CD4-positive, alpha-beta T cell treated with Interleukin-15 for 1 hour (primary cell): ENCODE measurements around the gene SMAD5.

Experiments used
- DNase-seq: peaks from one replicate; pipeline ENCODE4 v3.0.0-alpha.2; 2020

Gene SMAD5

DNA sequence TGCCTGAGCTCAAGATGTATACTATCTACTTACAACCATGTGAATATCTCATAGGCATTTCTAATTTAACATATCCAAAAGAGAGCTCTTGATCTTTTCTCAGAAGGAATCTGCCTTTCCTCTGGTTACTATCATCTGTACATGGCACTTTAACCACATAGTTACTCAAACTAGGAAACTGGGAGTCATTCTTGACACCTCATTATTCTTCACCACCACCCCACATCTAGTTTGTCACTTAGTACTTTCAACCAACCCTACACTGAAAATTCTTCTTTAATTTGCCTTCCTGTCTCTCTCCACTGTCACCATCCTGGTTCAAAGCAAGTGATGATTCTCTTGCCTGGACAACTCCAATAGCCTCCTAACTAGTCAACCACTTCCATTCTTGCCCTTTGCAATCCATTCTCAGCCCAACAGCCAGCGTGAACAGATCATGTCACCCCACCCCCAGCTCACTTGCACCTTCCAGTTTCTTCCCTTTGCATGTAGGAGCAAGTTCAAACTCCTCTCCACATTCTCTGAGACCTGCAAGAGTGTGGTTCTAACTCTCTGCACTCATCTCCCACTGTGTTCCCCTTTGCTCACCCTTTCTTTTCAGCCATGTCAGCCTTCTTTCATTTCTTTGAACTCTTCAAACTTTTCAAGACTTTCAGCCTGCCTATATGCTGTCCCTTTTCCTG lies 17.3 kb upstream of the SMAD5 start:
- no peak for DNase-seq

DNA sequence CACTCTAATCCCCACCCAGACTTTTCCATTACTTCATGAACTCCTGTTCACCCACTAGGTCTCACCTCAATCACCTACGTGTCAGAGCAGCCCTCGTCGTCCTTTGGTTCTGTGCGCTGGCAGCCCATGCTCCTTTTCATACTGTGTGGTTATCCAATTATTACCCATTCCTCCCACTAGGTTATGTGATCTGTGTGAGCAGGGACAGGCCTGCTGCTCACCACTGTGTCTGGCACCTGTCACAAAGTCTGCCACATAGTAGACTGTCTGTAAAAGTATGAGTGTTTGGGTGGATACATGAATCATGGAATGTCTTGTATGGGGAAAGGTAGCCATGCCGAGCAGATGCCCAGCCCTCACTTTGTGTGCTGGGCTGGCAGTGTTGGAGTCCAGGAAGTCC lies 12.1 kb upstream of the SMAD5 start:
- DNase-seq: no peak

DNA sequence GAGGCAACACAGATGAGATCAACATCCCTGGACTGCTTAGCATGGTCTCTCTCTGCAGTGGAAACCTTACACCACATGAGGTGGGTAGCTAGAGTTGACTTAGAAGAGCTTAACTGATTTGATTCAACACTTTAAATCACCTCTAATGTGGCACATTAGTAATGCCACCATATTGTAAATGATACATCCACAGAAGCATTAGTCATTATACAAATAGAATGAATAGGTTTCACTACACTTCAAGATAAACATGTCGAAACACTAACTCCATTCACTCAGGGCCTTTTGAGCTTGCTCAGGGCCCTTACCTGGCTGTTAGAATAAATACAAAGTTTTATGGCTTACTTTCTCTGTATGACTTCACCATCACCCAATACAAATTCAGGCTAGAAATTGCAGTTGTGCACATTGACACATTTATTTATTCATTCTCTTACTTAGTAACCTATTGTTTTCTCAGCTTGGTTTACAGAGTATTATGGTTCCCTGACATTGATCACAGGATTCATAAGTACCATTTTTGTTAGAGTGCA lies 9.3 kb upstream of the SMAD5 start:
- no peak for DNase-seq

DNA sequence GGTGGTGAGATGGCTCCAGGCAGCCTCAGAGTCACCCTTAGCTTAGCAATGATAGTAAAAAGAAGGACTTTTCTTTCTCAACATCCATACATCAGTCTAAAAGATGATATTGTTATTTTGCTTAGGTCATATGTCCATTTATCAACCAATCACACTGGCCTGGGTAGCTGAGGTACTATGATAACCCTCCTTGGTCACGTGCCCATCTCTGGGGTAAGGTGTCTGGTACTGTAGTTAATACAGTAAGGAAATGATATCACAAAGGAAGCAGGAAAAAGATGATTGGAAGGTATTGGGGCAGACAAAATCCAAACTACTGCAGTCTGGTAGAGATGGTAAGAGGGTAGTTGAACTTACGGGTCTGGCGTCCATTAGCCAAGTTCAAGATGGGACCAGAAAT lies 5.1 kb upstream of the SMAD5 start:
- no peak for DNase-seq

DNA sequence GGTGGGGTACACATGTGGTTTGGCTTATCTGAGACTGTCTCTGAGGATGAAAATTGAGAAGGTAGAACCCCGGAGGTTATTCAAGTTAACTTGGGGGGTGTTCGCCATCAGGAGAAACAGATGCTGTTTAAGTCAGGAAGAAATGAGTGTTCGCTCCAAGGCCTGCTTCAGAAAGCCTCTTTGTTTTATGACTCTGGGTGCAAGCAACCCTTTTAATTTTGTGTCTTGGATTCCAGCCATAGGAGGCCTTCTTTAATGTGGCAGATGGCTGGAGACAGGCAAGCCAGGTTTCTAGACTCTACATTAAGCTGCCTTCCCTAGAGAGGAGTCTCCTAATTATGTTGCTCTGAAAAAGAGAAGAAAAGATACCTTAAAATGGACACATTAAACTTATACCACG lies 4.2 kb upstream of the SMAD5 start:
- no peak for DNase-seq

DNA sequence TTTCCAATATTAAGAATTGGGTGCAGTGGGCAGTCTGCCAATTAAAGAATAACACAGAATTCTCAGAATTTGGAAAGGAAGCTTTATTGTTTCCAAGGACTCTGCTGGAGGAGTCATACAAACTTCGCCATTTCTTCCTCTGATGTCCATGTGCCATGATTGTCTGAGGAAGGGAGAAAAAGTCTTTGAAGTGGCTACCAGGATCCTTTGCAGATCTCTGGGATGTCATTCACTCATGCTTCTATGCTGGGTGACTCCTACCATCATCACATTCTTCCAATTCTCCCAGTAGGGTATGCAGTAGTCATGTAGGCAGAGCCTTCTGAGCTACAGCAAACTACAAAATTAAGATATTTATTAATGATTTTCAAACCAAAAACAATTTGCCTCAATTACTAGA lies 3.2 kb upstream of the SMAD5 start:
- no peak for DNase-seq

DNA sequence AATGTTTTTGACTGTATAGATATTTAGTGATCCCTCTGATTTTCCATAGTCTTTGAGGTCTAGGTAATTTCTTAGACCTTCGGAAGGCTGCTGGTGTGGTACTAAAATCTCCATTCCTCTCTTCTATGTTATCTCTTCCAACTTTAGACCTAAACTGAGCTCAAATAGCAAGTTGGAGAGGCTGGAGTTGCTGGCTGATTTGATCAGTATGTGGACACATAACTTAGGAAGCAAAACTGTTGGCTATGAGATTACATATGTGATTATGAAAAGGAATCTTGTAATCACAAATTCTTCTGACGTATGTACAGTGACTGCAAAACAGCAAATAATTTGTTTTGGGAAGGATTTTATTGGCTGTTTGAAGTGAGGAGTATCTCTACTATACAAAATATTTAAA lies 2.1 kb upstream of the SMAD5 start:
- no peak for DNase-seq

DNA sequence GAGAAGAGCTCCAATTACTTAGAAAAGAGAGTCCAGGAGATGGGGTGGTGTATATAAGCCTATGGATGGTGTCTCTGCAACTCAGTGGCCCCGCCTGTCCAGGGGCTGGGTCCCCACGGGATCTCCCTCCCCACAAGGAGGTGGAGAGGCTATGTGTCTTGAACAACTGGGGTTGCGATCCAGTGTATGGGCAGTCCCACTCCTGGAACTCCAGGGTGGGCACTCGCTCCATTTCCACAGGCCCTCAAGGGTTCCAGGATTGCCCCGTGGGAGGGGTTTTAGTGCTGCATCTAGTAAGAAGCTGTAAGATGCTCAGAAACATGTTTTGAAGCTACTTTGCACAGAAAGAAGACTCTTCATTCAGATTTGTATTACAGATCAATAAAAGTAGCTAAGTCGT lies 558 bp upstream of the SMAD5 start:
- no peak for DNase-seq

DNA sequence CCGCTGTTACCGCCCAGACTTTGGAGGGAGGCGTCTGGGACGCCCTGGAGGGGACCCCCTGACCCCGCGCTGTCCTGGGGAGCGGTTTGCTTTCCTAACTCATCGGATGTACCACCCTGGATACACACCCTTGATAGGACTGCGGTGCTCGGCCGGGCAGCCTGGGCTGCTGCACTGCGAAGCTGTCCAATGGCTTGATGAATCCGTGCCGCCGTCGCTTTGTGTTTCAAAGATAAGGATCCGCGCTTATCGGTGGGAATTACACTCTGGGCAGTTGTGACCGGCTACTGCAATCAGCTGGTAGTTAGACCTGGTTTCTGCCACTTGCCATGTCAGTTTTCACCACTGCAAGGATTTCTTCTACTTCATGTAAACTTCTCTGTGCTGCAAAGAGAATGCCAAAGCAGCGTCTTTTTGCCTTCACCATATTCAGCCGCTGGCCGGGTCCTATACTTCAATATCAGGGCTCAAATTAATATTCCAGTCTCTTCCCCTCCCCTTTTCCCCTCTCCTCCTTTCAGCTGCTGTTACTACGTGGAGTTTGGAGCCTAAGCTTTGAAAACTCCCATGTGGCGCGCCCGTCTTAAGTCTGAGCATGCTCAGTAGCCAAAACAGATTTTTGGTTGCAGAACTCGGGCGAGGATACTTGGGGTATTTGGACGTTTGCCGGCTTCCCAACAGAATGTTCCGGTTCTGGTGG lies 727 bp downstream of the SMAD5 start:
- no peak for DNase-seq

DNA sequence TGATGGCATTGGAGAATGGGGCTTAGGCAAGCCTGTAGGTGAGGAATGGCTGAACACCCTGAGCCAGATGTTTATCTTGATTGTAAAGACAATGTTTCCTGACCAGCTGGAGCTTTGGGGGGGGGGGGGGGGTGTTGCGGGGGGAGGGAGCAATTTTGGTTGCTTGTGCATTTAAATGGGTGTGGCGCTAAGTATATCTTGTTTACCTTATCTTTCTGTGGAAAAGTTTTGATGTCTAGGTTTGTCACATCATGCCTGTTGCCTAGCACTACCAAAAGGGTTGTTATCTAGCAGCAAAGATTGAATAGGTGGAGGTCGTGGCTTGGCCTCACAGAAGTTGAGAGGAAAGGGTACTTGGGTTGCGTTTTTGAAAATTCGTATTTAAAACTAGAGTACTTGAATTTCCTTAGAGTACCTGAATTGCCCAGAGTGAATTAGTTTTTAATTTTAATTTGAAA lies 1.3 kb downstream of the SMAD5 start:
- DNase-seq: no peak

DNA sequence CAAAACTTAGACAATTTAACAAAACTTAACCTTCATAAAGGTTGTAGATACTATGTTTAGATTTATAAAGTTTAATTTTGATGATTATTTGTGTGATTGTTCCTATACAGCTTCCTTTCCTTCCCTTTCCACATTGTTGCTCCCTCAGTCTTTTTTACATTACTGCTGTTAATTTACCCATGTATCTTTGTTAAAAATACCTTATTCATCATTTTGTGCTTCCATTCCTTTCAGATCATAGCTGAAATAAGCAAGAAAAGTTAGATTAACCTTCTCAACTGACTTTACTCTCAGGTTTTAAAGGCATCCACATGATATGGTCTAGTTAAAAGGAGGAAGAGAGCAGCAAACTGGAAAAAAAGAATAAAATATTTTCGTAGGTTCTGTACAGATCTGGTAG lies 2.0 kb downstream of the SMAD5 start:
- no peak for DNase-seq

DNA sequence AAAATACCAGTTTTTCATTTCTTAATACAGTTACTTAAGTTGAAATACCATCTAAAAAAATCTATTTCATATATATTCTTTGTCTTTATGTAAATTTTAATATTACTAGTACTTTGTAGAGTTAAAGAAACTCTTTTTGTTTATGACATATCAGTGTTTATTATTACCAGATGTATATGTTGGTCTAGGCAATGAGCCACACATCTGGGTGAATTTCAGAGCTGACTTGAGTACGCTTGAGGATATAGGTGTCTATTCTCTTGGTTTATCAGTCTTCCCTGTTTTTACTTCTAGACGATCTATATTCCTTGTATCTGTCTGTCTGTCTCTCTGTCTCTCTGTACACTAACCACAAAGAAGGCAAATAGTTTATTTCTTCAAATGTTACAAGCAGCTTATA lies 2.9 kb downstream of the SMAD5 start:
- no peak for DNase-seq

DNA sequence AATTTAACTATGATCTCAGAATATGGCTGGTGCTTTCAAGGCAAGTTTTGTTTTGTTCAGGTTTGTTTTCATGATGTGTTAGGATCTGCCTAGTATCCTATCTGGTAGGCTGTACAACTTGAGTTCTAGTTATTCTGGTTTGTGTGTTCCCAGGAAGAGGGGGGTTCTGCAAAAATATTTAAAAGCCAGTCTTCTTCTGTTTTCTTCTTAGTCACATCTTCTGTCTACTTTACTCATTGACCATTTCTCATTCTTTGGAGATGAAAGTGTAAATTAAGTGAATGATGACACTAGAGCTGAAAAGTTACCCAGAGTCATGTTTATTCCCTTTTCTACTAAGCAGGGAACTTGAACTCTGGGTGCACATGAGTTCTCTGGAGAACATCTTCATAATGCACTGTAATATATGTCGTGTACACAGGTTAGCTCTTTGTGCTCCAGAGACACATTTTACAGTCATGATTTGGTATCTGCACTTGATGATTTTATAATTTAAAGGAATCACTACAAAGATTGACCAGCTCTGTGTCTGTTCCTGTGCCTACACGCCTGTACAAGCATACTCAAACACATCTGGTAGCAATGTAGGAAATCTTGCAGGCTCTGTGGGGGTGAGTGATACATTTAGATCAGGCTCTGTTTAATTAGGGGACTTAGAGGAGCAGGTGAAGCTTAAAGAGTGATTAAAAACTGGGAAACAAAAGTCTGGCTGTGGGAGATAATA lies 5.0 kb downstream of the SMAD5 start:
- no peak for DNase-seq

DNA sequence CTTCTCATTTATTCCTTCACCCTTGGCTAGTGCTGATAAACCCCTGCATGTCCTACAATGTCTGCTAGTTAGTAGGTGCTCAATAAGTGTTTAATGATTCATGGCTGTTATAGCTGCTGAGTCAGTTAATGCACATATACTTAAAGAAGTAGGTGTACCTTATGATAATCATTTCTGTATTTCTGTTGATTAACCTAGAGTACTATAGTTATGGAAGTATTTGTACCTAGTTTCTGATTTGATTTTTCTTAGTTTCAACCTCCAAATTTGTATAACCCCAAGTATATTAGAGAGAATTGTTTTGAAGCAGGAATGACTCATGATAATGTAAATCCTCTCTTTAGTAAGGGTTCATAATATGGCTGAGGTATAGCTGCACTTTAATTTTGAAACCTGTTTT lies 8.9 kb downstream of the SMAD5 start:
- DNase-seq: no peak

DNA sequence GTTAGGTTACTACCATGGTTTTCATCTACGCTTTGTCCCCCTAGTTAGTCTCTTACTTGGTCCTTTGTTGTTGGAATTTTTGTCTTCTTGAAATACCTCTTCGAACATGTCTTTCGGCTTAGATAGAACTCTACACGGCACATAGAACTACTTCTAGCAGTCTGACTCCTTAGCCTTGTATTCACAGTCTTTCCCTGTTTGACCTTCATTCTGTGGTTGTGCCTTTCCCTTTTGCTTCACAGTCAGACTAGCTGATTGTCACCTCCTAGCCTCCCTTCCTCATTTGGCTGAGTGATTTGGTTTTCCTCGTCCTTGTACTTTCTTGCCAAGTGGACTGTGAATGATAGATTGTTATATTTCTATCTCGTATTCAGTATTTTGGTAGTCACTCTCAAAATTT lies 10.7 kb downstream of the SMAD5 start:
- no peak for DNase-seq

DNA sequence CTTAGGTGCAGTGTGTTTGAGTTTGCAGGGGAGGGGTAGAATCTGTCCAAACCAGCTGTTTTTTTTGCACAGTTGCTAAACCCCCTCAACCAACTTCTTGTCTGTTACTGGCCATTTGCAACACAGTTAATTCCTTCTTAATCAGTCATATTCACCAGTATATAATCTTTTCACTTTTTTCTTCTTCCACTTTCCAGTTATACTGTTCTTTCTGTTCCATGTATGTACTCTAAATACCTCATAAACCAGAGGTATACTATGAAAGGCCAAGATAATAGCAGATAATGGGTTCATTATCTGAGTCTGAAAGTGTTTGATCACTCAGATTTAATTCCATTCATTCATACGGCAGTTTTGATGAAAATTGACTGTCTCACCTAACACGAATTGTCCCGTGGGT lies 11.1 kb downstream of the SMAD5 start:
- no peak for DNase-seq

DNA sequence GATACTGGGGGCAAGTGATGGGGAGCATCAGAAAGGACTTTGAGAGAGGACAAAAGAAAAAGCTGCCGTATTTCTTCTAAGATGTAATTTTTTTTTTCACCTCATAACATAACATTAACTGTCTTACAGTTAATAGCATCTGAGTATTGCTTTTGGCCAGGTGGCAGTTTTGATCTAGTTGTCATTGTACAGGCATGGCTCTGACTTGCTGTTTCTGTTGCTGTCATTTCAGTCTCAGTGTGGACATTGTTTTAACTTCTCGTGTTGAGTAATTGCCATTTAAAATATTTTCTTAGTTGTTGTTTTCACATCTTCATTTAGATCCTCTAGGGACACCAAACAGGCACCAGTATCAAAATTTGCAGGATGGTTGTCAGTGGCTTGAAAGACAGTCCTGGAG lies 12.4 kb downstream of the SMAD5 start:
- DNase-seq: no peak

DNA sequence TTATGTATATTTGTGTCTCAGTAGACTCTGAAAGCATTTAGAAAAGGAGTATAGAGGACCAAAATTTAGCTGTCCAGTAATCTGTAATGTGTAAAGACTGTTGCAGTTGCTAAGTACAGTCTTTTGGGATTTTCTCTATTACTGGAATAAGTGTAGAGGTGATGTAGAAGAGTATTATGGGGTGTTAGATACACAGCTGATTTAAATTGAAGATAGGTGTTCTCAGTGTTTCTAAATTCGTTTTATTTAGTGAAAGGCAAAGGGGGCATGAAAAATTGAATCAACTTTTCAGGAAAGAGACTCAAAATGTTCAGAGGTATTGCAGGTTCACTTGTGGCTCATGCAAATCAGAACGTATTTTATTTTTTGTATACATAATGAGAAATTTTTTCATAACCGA lies 13.6 kb downstream of the SMAD5 start:
- no peak for DNase-seq

DNA sequence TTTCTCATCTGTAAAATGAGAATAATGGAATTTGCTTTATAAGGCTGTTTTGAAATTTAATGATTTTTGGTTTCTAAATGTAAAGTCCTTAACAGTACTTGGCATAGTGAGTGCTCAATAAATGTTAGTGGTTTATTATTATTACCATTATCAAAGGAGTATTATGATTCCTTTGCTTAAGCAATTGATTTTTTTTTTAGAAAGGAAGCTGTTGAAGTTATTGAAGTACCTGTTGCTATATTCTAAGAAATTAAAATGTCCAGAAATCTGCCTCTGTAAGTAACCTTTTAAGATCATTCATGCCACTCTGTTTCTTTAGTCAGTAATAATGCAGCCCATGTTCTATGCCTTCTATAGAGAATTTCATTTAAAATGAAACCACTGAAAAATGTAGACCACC lies 15.0 kb downstream of the SMAD5 start:
- no peak for DNase-seq

DNA sequence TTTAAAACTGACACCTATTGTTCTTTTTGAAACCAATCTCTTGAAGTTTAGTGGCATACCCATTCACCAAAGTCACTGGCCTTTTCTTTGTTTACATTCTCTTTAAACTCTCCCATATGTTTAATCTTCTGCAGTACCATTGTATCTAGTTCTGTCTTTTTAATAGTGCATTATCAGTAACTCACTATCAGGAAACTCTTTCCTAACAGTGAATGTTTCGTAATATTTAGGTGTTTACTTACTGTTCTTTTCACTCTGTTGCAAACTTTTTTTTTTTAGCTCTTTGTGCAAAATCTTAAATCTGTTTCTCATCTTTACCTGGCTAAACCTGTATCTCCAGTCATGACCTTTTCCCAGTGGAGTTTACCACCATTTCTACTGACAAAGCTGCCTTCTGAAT lies 17.2 kb downstream of the SMAD5 start:
- no peak for DNase-seq

DNA sequence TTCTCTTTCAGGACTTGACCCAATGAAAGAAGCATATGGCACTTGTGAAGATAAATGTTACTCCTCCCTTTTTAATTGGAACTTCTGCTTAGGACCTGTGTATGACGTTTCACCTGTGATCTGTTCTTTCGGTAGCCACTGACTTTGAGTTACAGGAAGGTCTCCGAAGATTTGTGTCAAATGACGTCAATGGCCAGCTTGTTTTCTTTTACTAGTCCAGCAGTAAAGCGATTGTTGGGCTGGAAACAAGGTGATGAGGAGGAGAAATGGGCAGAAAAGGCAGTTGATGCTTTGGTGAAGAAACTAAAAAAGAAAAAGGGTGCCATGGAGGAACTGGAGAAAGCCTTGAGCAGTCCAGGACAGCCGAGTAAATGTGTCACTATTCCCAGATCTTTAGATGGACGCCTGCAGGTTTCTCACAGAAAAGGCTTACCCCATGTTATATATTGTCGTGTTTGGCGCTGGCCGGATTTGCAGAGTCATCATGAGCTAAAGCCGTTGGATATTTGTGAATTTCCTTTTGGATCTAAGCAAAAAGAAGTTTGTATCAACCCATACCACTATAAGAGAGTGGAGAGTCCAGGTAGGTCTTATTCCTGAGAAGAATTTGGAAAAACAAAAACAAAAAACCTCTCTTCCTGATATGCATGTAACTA lies 21.1 kb downstream of the SMAD5 start:
- no peak for DNase-seq

DNA sequence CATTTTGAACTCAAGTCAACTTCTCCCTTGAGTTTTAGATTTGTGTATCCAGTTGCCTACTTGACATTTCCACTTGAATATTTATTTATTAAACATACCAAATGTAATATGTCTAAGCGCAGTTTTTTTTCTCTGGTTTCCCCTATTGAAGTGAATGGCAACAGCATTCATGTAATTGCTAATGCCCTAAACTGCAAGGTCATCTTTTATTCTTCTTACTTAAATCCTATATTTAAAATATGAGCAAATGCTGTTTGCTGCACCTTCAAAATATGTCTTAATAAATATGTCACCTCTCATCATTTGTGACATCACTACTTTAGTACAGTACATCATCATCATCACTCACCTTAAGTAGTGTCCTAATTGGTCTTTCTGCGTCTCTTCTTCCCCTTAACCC lies 22.4 kb downstream of the SMAD5 start:
- no peak for DNase-seq

DNA sequence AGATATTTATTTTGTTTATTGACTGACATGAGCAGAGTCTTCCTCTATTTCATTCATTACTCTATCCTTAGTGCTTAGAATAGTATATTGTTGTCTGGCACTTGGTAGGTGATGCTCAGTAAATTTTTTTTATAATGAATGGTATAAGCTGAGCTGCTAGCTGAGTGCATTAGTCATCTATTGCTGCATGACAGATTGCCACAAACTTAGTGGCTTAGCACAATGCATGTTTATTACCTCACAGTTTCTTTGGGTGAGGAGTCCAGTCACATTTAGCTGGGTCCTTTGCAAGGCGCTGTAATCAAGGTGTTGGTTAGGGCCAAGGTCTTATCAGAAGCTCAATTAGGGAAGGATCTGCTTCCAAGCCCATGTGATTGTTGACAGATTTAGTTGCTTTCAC lies 23.1 kb downstream of the SMAD5 start:
- DNase-seq: no peak

DNA sequence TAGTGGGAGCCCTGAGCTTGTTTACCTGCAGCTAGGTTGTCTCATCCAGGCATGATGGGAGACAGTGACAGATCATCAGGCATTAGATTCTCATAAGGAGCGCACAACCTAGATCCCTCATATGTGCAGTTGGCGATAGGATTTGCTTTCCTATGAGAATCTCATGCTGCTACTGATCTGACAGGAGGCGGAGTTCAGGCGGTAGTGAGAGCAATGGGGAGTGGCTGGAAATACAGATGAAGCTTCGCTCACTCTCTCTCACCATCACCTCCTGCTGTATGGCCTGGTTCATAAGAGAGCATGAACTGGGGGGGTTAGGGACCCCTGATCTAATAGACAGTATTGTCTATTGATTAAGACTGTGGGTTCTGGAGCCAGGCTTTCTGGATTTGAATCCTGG lies 24.9 kb downstream of the SMAD5 start:
- no peak for DNase-seq
